Stimulated activated effector memory CD8-positive, alpha-beta T cell treated with anti-CD3 and anti-CD28 coated beads, Interleukin-12 subunit alpha, Interleukin-12 subunit beta, amount 100 ng/mL, for 72 hours (primary cell): ENCODE measurements around the gene SPAG4.

Experiments used
- ATAC-seq: fragments of 150-1000 bp; cut with Tn5 transposase; 2 replicates; pipeline ENCODE4 v1.10.0; 2021
- DNase-seq, 2 donors: peaks; one replicate each; pipeline ENCODE4 v3.0.0; 2021 to 2022; ENCODE audit warnings: low spot score in 2 of 2
- H3K27ac Mint-ChIP-seq: one replicate; pipeline ENCODE4 v1.8.0; 2022; ENCODE audit warnings: mild to moderate bottlenecking, mixed read lengths
- H3K36me3 Mint-ChIP-seq: one replicate; pipeline ENCODE4 v1.8.0; 2022; ENCODE audit warnings: mild to moderate bottlenecking, mixed read lengths
- H3K4me1 Mint-ChIP-seq: one replicate; pipeline ENCODE4 v1.8.0; 2022; ENCODE audit warnings: mixed read lengths
- H3K4me3 Mint-ChIP-seq: one replicate; pipeline ENCODE4 v1.8.0; 2022; ENCODE audit warnings: mild to moderate bottlenecking, mixed read lengths
- H3K9me3 Mint-ChIP-seq: one replicate; pipeline ENCODE4 v1.8.0; 2022; ENCODE audit warnings: mixed read lengths

The SPAG4 gene

GRCh38 chr20:35615667-35616464 is at the start of gene SPAG4:
Gene SPAG4 (plus strand): TSS chr20:35615829. CDS start chr20:35616004, 175 bp downstream.
- H3K4me3 Mint-ChIP-seq = peak within 1 kb of the TSS; percentile 87
- H3K4me1 Mint-ChIP-seq = peaks cover 53% of the 10 kb centered on the region
- DNase-seq = peak in 1 of 2 donors; percentile 99
- H3K27ac Mint-ChIP-seq = peak within 1 kb of the TSS; percentile 94
- ATAC-seq = peak; percentile 85
- H3K9me3 Mint-ChIP-seq = no peaks in the 10 kb centered on the region
- peaks cover 54% of the 10 kb centered on the region for H3K36me3 Mint-ChIP-seq

- DNase-seq = no peak
- H3K4me3 Mint-ChIP-seq = no peak overlapping the region
- no peak overlapping the region for H3K27ac Mint-ChIP-seq
- H3K4me1 Mint-ChIP-seq = no peaks in the 10 kb centered on the region
- ATAC-seq = peak; percentile 46
- peaks cover 4% of the 10 kb centered on the region for H3K9me3 Mint-ChIP-seq
- no peaks in the 10 kb centered on the region for H3K36me3 Mint-ChIP-seq
Observed at GRCh38 chr20:35568645-35569044, 47.0 kb upstream of the SPAG4 start.

- no peak for DNase-seq
- no peak overlapping the region for H3K4me3 Mint-ChIP-seq
- no peak overlapping the region for H3K27ac Mint-ChIP-seq
Observed at GRCh38 chr20:35571555-35571954, 44.1 kb upstream of the SPAG4 start.

GRCh38 chr20:35572838-35573237 is 42.8 kb upstream of the SPAG4 start:
- Mint-ChIP-seq H3K4me1 (no peaks in the 10 kb centered on the region), H3K36me3 (no peaks in the 10 kb centered on the region), H3K27ac (no peak overlapping the region), H3K4me3 (no peak overlapping the region), H3K9me3 (peaks cover 4% of the 10 kb centered on the region)
- DNase-seq (no peak), ATAC-seq (no peak)

More at GRCh38 chr20:35571555-35571954, 44.1 kb upstream of the SPAG4 start:
- no peaks in the 10 kb centered on the region for H3K4me1 Mint-ChIP-seq
- ATAC-seq = no peak
- H3K9me3 Mint-ChIP-seq = peaks cover 4% of the 10 kb centered on the region
- no peaks in the 10 kb centered on the region for H3K36me3 Mint-ChIP-seq

GRCh38 chr20:35575958-35576357 is 39.7 kb upstream of the SPAG4 start:
- Mint-ChIP-seq H3K27ac (no peak overlapping the region), H3K9me3 (peaks cover 4% of the 10 kb centered on the region), H3K4me3 (no peak overlapping the region), H3K36me3 (no peaks in the 10 kb centered on the region), H3K4me1 (no peaks in the 10 kb centered on the region)
- ATAC-seq = no peak
- no peak for DNase-seq

- no peak for DNase-seq
- Mint-ChIP-seq H3K4me3 (no peak overlapping the region), H3K27ac (no peak overlapping the region), H3K36me3 (no peaks in the 10 kb centered on the region), H3K4me1 (no peaks in the 10 kb centered on the region), H3K9me3 (peaks cover 4% of the 10 kb centered on the region)
- no peak for ATAC-seq
Observed at GRCh38 chr20:35576816-35577215, 38.8 kb upstream of the SPAG4 start.

GRCh38 chr20:35578469-35578868 is 37.2 kb upstream of the SPAG4 start:
- no peak overlapping the region for H3K27ac Mint-ChIP-seq
- no peak overlapping the region for H3K4me3 Mint-ChIP-seq
- DNase-seq = no peak
- H3K4me1 Mint-ChIP-seq = no peaks in the 10 kb centered on the region
- ATAC-seq = no peak
- H3K9me3 Mint-ChIP-seq = no peaks in the 10 kb centered on the region
- no peaks in the 10 kb centered on the region for H3K36me3 Mint-ChIP-seq

- no peaks in the 10 kb centered on the region for H3K36me3 Mint-ChIP-seq
- ATAC-seq (no peak), DNase-seq (no peak)
- H3K9me3 Mint-ChIP-seq = no peaks in the 10 kb centered on the region
- H3K4me1 Mint-ChIP-seq = no peaks in the 10 kb centered on the region
- H3K4me3 Mint-ChIP-seq = no peak overlapping the region
- no peak overlapping the region for H3K27ac Mint-ChIP-seq
Observed at GRCh38 chr20:35579196-35579595, 36.4 kb upstream of the SPAG4 start.

GRCh38 chr20:35582131-35582530 is 33.5 kb upstream of the SPAG4 start:
- DNase-seq (no peak), ATAC-seq (no peak)
- H3K9me3 Mint-ChIP-seq = no peaks in the 10 kb centered on the region
- H3K4me3 Mint-ChIP-seq = no peak overlapping the region
- no peak overlapping the region for H3K27ac Mint-ChIP-seq
- H3K36me3 Mint-ChIP-seq = no peaks in the 10 kb centered on the region
- H3K4me1 Mint-ChIP-seq = no peaks in the 10 kb centered on the region

- Mint-ChIP-seq H3K36me3 (no peaks in the 10 kb centered on the region), H3K4me1 (no peaks in the 10 kb centered on the region), H3K27ac (no peak overlapping the region), H3K9me3 (no peaks in the 10 kb centered on the region), H3K4me3 (no peak overlapping the region)
- DNase-seq (no peak), ATAC-seq (no peak)
Observed at GRCh38 chr20:35582741-35583404, 32.8 kb upstream of the SPAG4 start.

- ATAC-seq (peak; percentile 7), DNase-seq (no peak)
- Mint-ChIP-seq H3K9me3 (no peaks in the 10 kb centered on the region), H3K4me3 (no peak overlapping the region), H3K4me1 (no peaks in the 10 kb centered on the region), H3K27ac (no peak overlapping the region), H3K36me3 (no peaks in the 10 kb centered on the region)
Observed at GRCh38 chr20:35583636-35584560, 31.7 kb upstream of the SPAG4 start.

GRCh38 chr20:35586751-35587425 is 28.7 kb upstream of the SPAG4 start:
- Mint-ChIP-seq H3K9me3 (no peaks in the 10 kb centered on the region), H3K36me3 (no peaks in the 10 kb centered on the region), H3K4me1 (no peaks in the 10 kb centered on the region), H3K27ac (no peak overlapping the region), H3K4me3 (no peak overlapping the region)
- DNase-seq = no peak
- no peak for ATAC-seq

- H3K4me3 Mint-ChIP-seq = no peak overlapping the region
- H3K27ac Mint-ChIP-seq = no peak overlapping the region
- DNase-seq = no peak
- H3K4me1 Mint-ChIP-seq = no peaks in the 10 kb centered on the region
- no peak for ATAC-seq
- H3K9me3 Mint-ChIP-seq = no peaks in the 10 kb centered on the region
- no peaks in the 10 kb centered on the region for H3K36me3 Mint-ChIP-seq
Observed at GRCh38 chr20:35587436-35587835, 28.2 kb upstream of the SPAG4 start.

- H3K4me3 Mint-ChIP-seq = no peak overlapping the region
- H3K27ac Mint-ChIP-seq = no peak overlapping the region
- H3K36me3 Mint-ChIP-seq = no peaks in the 10 kb centered on the region
- no peak for ATAC-seq
- no peaks in the 10 kb centered on the region for H3K4me1 Mint-ChIP-seq
- H3K9me3 Mint-ChIP-seq = no peaks in the 10 kb centered on the region
- no peak for DNase-seq
Observed at GRCh38 chr20:35588397-35588796, 27.2 kb upstream of the SPAG4 start.
